ENCODE data around the gene SCP2D1. TPM values are rescaled to one million over a fixed set of nuclear protein-coding genes. Genes with fewer than 3 reads are reported as not detected.

SCP2D1 gene
- polyA plus RNA-seq, 3 donors, result not detected

GRCh38 chr20:18858816-18859215 is 45.2 kb downstream of the SCP2D1 start:
- H3K4me1 Mint-ChIP-seq, result peaks cover 9% of the 10 kb centered on the region
- Histone ChIP-seq H3K9ac (ENCODE audit: insufficient read depth, low read length, poor library complexity, severe bottlenecking) (no peak overlapping the region), H3K27me3 (ENCODE audit: control insufficient read depth in 2 of 2, insufficient read depth in 2 of 2, low read length in 2 of 2) (no peaks in the 10 kb centered on the region), H3K79me2 (ENCODE audit: insufficient read depth, low read length) (no peaks in the 10 kb centered on the region), H3K4me3 (replicated peaks in 1 of 3; ENCODE audit: low read depth in 2 of 3, low read length in 3 of 3) (no peak overlapping the region), H3K4me2 (replicated peaks; ENCODE audit: extremely low read depth, low read length, poor library complexity, severe bottlenecking) (no peak overlapping the region), H3K27ac (ENCODE audit: low read depth in 1 of 2, low read length in 2 of 2) (no peak overlapping the region), H3K4me1 (ENCODE audit: control insufficient read depth in 1 of 2, insufficient read depth in 2 of 2, low read length in 2 of 2) (no peaks in the 10 kb centered on the region), H3K36me3 (replicated peaks in 1 of 2; ENCODE audit: control insufficient read depth in 1 of 2, insufficient read depth in 2 of 2, low read length in 2 of 2) (no peaks in the 10 kb centered on the region), H2AFZ (ENCODE audit: insufficient read depth, low read depth, low read length, poor library complexity, severe bottlenecking) (no peak overlapping the region), H4K20me1 (ENCODE audit: insufficient read depth, low read length) (no peaks in the 10 kb centered on the region), H3K9me3 (replicated peaks in 1 of 2; ENCODE audit: control insufficient read depth in 1 of 2, insufficient read depth in 1 of 2, low read length in 2 of 2) (peaks cover 0 to 9% of the 10 kb centered on the region in 2 donors)
- H3K9me3 Mint-ChIP-seq, result peaks cover 6 to 20% (median 12%) of the 10 kb centered on the region in 7 donors
- no peaks in the 10 kb centered on the region for H3K36me3 Mint-ChIP-seq
- intact Hi-C loops (cut with micrococcal nuclease), result no loop called here
- H3K27me3 Mint-ChIP-seq (ENCODE audit: low read depth in 3 of 3), result peaks cover 0 to 2% (median 0%) of the 10 kb centered on the region in 3 donors
- 80% methylated on average over 1 of the region's 3 CpGs for WGBS (ENCODE audit: insufficient coverage)
- TF ChIP-seq, protein P1, sequence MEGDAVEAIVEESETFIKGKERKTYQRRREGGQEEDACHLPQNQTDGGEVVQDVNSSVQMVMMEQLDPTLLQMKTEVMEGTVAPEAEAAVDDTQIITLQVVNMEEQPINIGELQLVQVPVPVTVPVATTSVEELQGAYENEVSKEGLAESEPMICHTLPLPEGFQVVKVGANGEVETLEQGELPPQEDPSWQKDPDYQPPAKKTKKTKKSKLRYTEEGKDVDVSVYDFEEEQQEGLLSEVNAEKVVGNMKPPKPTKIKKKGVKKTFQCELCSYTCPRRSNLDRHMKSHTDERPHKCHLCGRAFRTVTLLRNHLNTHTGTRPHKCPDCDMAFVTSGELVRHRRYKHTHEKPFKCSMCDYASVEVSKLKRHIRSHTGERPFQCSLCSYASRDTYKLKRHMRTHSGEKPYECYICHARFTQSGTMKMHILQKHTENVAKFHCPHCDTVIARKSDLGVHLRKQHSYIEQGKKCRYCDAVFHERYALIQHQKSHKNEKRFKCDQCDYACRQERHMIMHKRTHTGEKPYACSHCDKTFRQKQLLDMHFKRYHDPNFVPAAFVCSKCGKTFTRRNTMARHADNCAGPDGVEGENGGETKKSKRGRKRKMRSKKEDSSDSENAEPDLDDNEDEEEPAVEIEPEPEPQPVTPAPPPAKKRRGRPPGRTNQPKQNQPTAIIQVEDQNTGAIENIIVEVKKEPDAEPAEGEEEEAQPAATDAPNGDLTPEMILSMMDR (IDR thresholded peaks at IDR 0.05), result no peak
- no peak overlapping the region for H3K4me3 Mint-ChIP-seq
- DNase-seq, result no peak
- H3K27ac Mint-ChIP-seq, result peak overlapping the region in 2 of 7 donors; percentile 1 to 26

Other genes with a start within 250 kb of the SCP2D1 start
- gene SMIM26, start 246.4 kb upstream of the SCP2D1 start, polyA plus RNA-seq, result 100 to 1,000 TPM; 101 to 206 (median 176) TPM
- gene DTD1, start 225.7 kb upstream of the SCP2D1 start, polyA plus RNA-seq, result 10 to 100 TPM; 18.8 to 33.6 (median 26.3) TPM

Data from CD14-positive monocyte (primary cell).